PFSK-1 (cell line): ENCODE results near the gene GPSM1.

Experiments used
- FOXP2 ChIP-seq: optimal IDR thresholded peaks from 2 replicates; pipeline ENCODE3; 2011; ENCODE audit warnings: borderline replicate concordance, control low read depth, inconsistent platforms; ENCODE audit not compliant: insufficient read depth; ENCODE audit errors: extremely low read length, extremely low read depth
- POLR2AphosphoS5 ChIP-seq: IDR thresholded peaks from 2 replicates; pipeline ENCODE4 v1.6.1; 2012; ENCODE audit warnings: low read depth, mild to moderate bottlenecking, control low read depth, low read length, moderate library complexity
- SIN3A ChIP-seq: IDR thresholded peaks from 2 replicates; pipeline ENCODE4 v1.6.1; 2012; ENCODE audit warnings: mild to moderate bottlenecking, low read length, moderate library complexity, borderline replicate concordance; ENCODE audit not compliant: insufficient read depth
- TAF1 ChIP-seq: IDR thresholded peaks from 2 replicates; pipeline ENCODE4 v1.6.1; 2012; ENCODE audit warnings: low read length, control low read depth, borderline replicate concordance; ENCODE audit not compliant: insufficient read depth
- TF ChIP-seq, protein P1 (sequence below), 2 experiments: IDR thresholded peaks; 2 replicates each; pipeline versions ENCODE4 v1.6.1 to v1.8.0; 2011 to 2012; ENCODE audit warnings: low read depth in 2 of 2, low read length in 2 of 2, control low read depth in 1 of 2, inconsistent platforms in 1 of 2, mild to moderate bottlenecking in 1 of 2, moderate library complexity in 1 of 2; ENCODE audit not compliant: insufficient read depth in 1 of 2

Gene GPSM1

DNA sequence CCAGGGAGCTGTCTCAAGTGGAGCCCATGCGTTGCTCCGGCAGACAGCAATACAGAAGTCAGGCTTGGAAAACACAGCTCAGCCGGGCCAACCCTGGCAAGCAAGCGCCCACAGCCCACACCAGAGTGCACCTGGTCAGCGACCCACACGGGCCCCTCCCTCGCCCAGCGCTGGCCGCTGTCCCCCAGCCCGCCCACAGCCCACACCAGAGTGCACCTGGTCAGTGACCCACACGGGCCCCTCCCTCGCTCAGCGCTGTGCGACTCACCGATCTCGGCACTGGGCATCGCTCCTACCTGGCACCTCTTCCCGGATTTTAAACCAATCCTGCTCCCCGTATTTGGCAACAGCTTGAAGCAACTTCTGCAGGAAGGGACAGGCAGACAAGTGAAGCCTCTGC is 59.9 kb downstream of the GPSM1 start:
- TF ChIP-seq POLR2AphosphoS5 (no peak), SIN3A (no peak), TAF1 (no peak), FOXP2 (no peak)
- TF ChIP-seq, protein P1, sequence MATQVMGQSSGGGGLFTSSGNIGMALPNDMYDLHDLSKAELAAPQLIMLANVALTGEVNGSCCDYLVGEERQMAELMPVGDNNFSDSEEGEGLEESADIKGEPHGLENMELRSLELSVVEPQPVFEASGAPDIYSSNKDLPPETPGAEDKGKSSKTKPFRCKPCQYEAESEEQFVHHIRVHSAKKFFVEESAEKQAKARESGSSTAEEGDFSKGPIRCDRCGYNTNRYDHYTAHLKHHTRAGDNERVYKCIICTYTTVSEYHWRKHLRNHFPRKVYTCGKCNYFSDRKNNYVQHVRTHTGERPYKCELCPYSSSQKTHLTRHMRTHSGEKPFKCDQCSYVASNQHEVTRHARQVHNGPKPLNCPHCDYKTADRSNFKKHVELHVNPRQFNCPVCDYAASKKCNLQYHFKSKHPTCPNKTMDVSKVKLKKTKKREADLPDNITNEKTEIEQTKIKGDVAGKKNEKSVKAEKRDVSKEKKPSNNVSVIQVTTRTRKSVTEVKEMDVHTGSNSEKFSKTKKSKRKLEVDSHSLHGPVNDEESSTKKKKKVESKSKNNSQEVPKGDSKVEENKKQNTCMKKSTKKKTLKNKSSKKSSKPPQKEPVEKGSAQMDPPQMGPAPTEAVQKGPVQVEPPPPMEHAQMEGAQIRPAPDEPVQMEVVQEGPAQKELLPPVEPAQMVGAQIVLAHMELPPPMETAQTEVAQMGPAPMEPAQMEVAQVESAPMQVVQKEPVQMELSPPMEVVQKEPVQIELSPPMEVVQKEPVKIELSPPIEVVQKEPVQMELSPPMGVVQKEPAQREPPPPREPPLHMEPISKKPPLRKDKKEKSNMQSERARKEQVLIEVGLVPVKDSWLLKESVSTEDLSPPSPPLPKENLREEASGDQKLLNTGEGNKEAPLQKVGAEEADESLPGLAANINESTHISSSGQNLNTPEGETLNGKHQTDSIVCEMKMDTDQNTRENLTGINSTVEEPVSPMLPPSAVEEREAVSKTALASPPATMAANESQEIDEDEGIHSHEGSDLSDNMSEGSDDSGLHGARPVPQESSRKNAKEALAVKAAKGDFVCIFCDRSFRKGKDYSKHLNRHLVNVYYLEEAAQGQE (IDR thresholded peaks at IDR 0.05; ENCODE audit: insufficient read depth in 1 of 2, low read depth in 2 of 2, low read length in 2 of 2): no peak

DNA sequence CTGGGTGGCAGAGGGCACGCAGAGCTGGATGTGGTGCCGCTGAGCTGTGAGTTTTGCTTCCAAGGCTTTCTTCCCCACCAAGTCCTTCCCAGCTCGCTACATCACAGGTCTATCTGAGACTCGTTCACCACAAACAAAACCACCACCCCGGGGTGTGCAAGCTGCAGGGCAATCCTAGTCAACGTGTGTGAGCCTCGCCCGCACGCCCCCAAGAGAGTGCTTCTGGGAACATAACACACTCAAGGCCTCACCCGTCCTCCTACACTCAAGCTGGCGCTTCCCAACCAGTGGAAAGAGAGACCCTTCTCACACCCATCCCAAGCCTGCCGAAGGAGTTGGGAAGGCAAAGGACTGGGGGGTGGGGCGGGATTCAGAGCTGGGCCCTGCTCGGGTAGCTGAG is 62.1 kb downstream of the GPSM1 start:
- TF ChIP-seq FOXP2 (no peak), TAF1 (no peak), SIN3A (no peak), POLR2AphosphoS5 (no peak)
- TF ChIP-seq, protein P1 (IDR thresholded peaks at IDR 0.05; ENCODE audit: insufficient read depth in 1 of 2, low read depth in 2 of 2, low read length in 2 of 2): no peak

DNA sequence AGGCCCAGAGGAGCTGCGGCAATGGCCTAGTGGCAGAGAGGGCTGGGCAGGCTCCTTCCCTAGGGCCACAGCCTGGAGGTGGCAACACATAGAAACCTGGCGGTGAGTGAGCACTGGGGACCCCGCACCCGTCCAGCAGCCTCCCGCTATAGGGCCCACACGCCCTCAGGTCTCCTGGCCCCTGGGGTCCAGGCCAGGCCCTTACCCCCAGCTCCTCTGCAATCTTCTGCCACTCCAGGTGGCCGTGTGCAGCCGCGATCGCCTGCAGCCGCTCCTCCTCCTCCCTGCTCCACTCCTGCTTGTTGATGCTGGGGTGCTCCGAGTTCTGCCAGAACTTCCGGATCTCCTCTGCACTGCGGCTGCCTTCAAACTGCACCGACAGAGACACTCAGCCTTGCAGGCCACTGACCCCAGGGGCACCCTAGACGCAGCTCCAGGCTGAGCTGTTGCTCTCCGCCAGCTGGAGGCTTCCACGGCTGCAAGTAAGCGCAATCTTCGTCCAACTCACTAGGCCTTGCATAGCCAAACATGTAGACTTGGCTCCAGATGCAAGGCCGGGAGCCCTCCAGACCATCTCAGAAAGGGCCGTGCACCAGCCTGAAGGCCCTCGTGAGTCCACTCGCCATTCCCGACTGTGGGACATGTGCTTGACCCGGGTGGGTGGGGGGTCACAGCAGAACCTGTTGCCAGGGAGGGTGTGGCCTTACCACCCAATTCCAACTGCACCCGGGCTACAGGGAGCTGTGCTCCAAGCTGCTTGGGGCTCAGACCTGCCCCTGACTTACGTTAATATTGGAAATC is 64.6 kb downstream of the GPSM1 start:
- TF ChIP-seq, protein P1 (IDR thresholded peaks at IDR 0.05; ENCODE audit: insufficient read depth in 1 of 2, low read depth in 2 of 2, low read length in 2 of 2): no peak
- no peak for TF ChIP-seq SIN3A
- no peak for TF ChIP-seq TAF1

DNA sequence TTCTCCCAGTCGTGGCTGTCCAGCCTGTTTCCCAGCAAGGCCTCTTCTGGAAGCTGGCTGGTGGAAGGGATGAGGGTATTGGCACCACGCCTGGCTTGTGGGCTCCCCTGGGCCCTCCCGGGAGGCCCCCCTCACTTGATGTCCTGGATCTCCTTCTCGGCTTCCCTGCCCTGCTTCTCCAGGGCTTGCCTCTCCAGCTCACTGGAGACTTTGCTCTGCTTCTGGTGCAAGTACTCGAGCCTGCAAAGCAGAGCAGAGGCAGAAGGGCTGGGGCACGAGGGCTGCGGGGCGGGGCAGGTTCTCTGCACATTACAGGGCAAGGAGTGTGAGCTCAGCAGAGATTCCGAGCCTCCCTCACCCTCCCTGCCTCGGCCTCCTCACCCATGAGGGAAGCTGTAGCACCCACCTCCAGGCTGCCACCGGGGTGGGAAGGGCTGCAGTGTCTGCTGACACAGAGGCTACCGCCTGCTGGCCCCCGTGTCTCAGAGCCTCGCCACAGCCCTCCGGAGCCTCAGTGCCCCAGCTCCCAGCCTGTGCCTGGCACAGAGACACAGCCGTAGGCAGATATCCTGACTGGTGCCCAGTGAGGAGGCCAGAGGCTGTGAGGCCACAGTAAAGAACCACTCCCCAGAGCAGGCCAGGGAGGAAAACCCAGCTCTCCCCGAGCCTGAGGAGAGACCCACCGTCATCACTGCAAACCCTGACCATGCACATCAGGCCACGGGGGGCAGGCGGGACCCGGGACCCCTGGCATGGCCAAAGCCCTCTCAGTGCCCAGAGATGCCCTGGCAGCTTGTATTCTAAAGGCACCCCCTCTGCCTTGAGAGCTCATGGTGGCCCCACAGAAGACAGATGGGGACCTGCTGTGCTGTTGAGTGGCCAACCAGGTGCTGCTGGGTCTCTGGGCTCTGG is 65.5 kb downstream of the GPSM1 start:
- TF ChIP-seq TAF1 (no peak), POLR2AphosphoS5 (no peak), FOXP2 (no peak), SIN3A (no peak)
- TF ChIP-seq, protein P1 (IDR thresholded peaks at IDR 0.05; ENCODE audit: insufficient read depth in 1 of 2, low read depth in 2 of 2, low read length in 2 of 2): no peak
